Caco-2 (cell line): ENCODE measurements around the gene UCMA. TPM values are rescaled to one million over a fixed set of nuclear protein-coding genes. Genes with fewer than 3 reads are reported as not detected.

Source experiments
- BruUV-seq: library from RNA; stranded (reverse); fragments of 400-500 nt; replicated peaks from 2 replicates; lab custom pipeline; 2021; lab: Mats Ljungman, UMichigan
- CTCF ChIA-PET: fragments of 300-600 bp; sonication (Branson Sonifier 250); formaldehyde crosslinking; loops from one replicate; lab custom pipeline; 2022; ENCODE audit warnings: antibody characterized with exemption; lab: Charles Lee
- POLR2A ChIA-PET: fragments of 300-600 bp; sonication (Branson Sonifier 250); formaldehyde crosslinking; loops from one replicate; lab custom pipeline; 2022; ENCODE audit warnings: antibody characterized with exemption; lab: Charles Lee
- DNase-seq, 2 experiments: peaks; one replicate each; pipeline versions ENCODE4 v3.0.0 to v3.0.0-alpha.2; 2020 to 2022
- H3K27me3 ChIP-seq: replicated peaks from 2 replicates; pipeline ENCODE4 v1.6.0; 2011; ENCODE audit warnings: low read length; ENCODE audit not compliant: control insufficient read depth, insufficient read depth
- H3K36me3 ChIP-seq: 2 replicates; pipeline ENCODE4 v1.5.1; 2011; ENCODE audit warnings: low read length; ENCODE audit not compliant: control insufficient read depth, insufficient read depth
- H3K4me1 ChIP-seq: fragments of 250-450 bp; sonication (Bioruptor Pico); 2 replicates; pipeline ENCODE4 v1.5.1; 2020; ENCODE audit warnings: mild to moderate bottlenecking
- H3K4me3 ChIP-seq: 2 replicates; pipeline ENCODE4 v1.5.1; 2011; ENCODE audit warnings: low read depth, mild to moderate bottlenecking, control low read depth, low read length
- H3K9me3 ChIP-seq: fragments of 250-450 bp; sonication (Bioruptor Pico); 2 replicates; pipeline ENCODE4 v1.5.1; 2020; ENCODE audit warnings: mild to moderate bottlenecking, moderate library complexity
- H3K27ac Mint-ChIP-seq: one replicate; pipeline ENCODE4 v1.8.0; 2022; ENCODE audit warnings: mixed read lengths; ENCODE audit not compliant: unreplicated experiment
- H3K27me3 Mint-ChIP-seq: one replicate; pipeline ENCODE4 v1.8.0; 2022; ENCODE audit warnings: mixed read lengths; ENCODE audit not compliant: insufficient read depth, unreplicated experiment
- H3K36me3 Mint-ChIP-seq: one replicate; pipeline ENCODE4 v1.8.0; 2022; ENCODE audit warnings: mild to moderate bottlenecking, mixed read lengths; ENCODE audit not compliant: insufficient read depth, unreplicated experiment
- H3K4me1 Mint-ChIP-seq: one replicate; pipeline ENCODE4 v1.8.0; 2022; ENCODE audit warnings: low read depth, mixed read lengths; ENCODE audit not compliant: unreplicated experiment
- H3K4me3 Mint-ChIP-seq: one replicate; pipeline ENCODE4 v1.8.0; 2022; ENCODE audit warnings: mild to moderate bottlenecking, moderate library complexity, mixed read lengths; ENCODE audit not compliant: unreplicated experiment
- H3K9me3 Mint-ChIP-seq: one replicate; pipeline ENCODE4 v1.8.0; 2022; ENCODE audit warnings: mixed read lengths; ENCODE audit not compliant: unreplicated experiment
- intact Hi-C: fragments of 100-400 bp; cut with micrococcal nuclease; formaldehyde crosslinking; loops from one replicate; pipeline ENCODE4 v1.10.0; 2022; ENCODE audit not compliant: unreplicated experiment
- total RNA-seq: library from RNA; stranded (reverse); gene quantifications from 2 replicates; pipeline ENCODE4 v1.2.3, GENCODE V29; 2022
- TF ChIP-seq, protein P1 (sequence below), 2 experiments: fragments of 200-600 bp in 1 of 2; IDR thresholded peaks; 1 replicate in 1 of 2; 2 replicates in 1 of 2; pipeline versions ENCODE4 v1.5.1 to v1.8.0; 2011 to 2022; ENCODE audit warnings: antibody characterized with exemption in 1 of 2, control low read depth in 1 of 2, inconsistent platforms in 1 of 2, low read depth in 1 of 2, low read length in 1 of 2, mild to moderate bottlenecking in 1 of 2, moderate library complexity in 1 of 2; ENCODE audit not compliant: insufficient read depth in 1 of 2, severe bottlenecking in 1 of 2, unreplicated experiment in 1 of 2

UCMA gene
- total RNA-seq, 1 experiment from 2014 or later = not detected

DNA sequence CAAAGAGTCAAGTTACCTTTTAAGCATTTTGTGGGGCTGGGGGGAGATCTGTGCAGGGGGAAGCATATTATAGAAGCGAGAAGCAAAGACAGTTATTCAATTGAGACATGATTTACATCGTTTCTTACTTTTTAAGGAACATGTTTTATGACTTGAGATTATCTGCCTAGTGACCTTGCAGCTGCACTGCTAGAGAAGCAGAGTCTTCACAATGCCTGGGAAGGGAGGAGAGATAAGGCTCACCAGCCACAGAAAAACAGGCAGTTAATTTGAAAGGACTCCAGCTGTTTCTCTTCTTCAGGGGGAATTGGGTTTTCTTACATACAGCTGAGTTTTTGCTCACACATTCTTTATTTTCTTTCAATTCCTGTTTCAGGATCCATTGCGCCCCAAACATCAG is 34.7 kb upstream of the UCMA start:
- H3K36me3 ChIP-seq = no peaks in the 10 kb centered on the region
- Mint-ChIP-seq H3K4me1 (no peaks in the 10 kb centered on the region), H3K27me3 (no peaks in the 10 kb centered on the region), H3K36me3 (no peaks in the 10 kb centered on the region), H3K4me3 (no peak overlapping the region), H3K9me3 (no peaks in the 10 kb centered on the region), H3K27ac (no peak overlapping the region)
- H3K9me3 ChIP-seq = no peaks in the 10 kb centered on the region
- DNase-seq = peak in 1 of 2 experiments; percentile 10
- H3K4me1 ChIP-seq = no peaks in the 10 kb centered on the region; the same call in 1 of the 2 replicates
- H3K27me3 ChIP-seq = no peaks in the 10 kb centered on the region
- BruUV-seq = no TSS peak
- CTCF ChIA-PET = no interaction called here
- no peak overlapping the region for H3K4me3 ChIP-seq
- POLR2A ChIA-PET = no interaction called here
- TF ChIP-seq, protein P1, sequence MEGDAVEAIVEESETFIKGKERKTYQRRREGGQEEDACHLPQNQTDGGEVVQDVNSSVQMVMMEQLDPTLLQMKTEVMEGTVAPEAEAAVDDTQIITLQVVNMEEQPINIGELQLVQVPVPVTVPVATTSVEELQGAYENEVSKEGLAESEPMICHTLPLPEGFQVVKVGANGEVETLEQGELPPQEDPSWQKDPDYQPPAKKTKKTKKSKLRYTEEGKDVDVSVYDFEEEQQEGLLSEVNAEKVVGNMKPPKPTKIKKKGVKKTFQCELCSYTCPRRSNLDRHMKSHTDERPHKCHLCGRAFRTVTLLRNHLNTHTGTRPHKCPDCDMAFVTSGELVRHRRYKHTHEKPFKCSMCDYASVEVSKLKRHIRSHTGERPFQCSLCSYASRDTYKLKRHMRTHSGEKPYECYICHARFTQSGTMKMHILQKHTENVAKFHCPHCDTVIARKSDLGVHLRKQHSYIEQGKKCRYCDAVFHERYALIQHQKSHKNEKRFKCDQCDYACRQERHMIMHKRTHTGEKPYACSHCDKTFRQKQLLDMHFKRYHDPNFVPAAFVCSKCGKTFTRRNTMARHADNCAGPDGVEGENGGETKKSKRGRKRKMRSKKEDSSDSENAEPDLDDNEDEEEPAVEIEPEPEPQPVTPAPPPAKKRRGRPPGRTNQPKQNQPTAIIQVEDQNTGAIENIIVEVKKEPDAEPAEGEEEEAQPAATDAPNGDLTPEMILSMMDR (IDR thresholded peaks at IDR 0.05; ENCODE audit: insufficient read depth in 1 of 2, low read depth in 1 of 2, low read length in 1 of 2, severe bottlenecking in 1 of 2, unreplicated experiment in 1 of 2) = no peak
- intact Hi-C loops = no loop called here

DNA sequence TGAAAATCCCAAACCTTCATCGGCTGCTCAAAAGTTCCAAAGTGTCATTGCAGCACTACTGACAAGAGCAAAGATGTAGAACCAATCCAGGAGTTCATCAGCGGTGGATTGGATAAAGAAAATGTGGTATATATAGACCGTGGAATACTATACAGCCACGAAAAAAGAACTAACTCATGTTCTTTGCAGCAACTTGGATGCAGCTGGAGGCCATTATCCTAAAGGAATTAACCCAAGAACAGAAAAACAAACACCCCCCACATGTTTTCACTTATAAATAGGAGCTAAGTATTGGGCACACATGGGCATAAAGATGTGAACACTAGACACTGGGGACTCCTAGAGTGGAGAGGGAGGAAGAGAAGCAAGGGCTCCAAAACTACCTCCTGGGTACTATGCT is 34.1 kb upstream of the UCMA start:
- DNase-seq = peak in 1 of 2 experiments; percentile 8
- ChIA-PET CTCF (interaction anchor here (1.1 kb wide), 1 partner anchor 34 kb away, joined by 3 read pairs; no protein-coding TSS in a partner anchor), POLR2A (no interaction called here)
- no peak overlapping the region for H3K4me3 Mint-ChIP-seq
- no peaks in the 10 kb centered on the region for H3K9me3 ChIP-seq
- no peaks in the 10 kb centered on the region for H3K4me1 Mint-ChIP-seq
- intact Hi-C loops = no loop called here
- H3K9me3 Mint-ChIP-seq = no peaks in the 10 kb centered on the region
- no peaks in the 10 kb centered on the region for H3K27me3 Mint-ChIP-seq
- no peak overlapping the region for H3K4me3 ChIP-seq
- TF ChIP-seq, protein P1 (IDR thresholded peaks at IDR 0.05; ENCODE audit: insufficient read depth in 1 of 2, low read depth in 1 of 2, low read length in 1 of 2, severe bottlenecking in 1 of 2, unreplicated experiment in 1 of 2) = no peak
- H3K36me3 ChIP-seq = no peaks in the 10 kb centered on the region
- H3K36me3 Mint-ChIP-seq = no peaks in the 10 kb centered on the region
- H3K4me1 ChIP-seq = no peaks in the 10 kb centered on the region; the same call in 1 of the 2 replicates
- no TSS peak for BruUV-seq
- H3K27ac Mint-ChIP-seq = no peak overlapping the region
- no peaks in the 10 kb centered on the region for H3K27me3 ChIP-seq

DNA sequence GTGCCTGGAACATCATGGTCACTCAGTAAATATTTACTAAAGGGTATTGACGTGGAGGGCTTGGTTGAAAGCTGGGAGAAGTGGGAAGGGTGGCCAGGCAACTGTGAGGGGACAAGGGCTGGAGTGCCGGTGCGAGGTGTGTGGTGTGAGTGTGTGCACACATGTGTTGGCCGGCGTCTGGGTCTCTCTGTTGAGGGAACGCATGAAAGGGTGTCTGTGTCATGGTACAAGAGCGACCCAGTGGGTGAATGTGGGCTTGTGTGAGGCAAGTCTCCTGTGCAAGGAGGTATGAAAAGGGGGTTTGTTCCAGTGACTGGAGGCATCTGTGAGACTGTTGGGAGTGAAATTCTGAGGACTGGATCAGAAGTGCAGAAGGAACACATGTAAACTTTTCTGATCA is 29.4 kb upstream of the UCMA start:
- TF ChIP-seq, protein P1 (IDR thresholded peaks at IDR 0.05; ENCODE audit: insufficient read depth in 1 of 2, low read depth in 1 of 2, low read length in 1 of 2, severe bottlenecking in 1 of 2, unreplicated experiment in 1 of 2) = no peak
- intact Hi-C loops = no loop called here
- Histone ChIP-seq H3K27me3 (no peaks in the 10 kb centered on the region; the same call in 1 of the 2 replicates), H3K9me3 (no peaks in the 10 kb centered on the region), H3K4me1 (no peaks in the 10 kb centered on the region), H3K4me3 (no peak overlapping the region), H3K36me3 (no peaks in the 10 kb centered on the region)
- Mint-ChIP-seq H3K27ac (no peak overlapping the region), H3K36me3 (no peaks in the 10 kb centered on the region), H3K9me3 (peaks cover 12% of the 10 kb centered on the region), H3K4me1 (no peaks in the 10 kb centered on the region), H3K27me3 (no peaks in the 10 kb centered on the region), H3K4me3 (no peak overlapping the region)
- DNase-seq = no peak
- CTCF ChIA-PET = no interaction called here
- no TSS peak for BruUV-seq
- POLR2A ChIA-PET = no interaction called here
